Ammon's horn (tissue), 1 donor: ENCODE data around the gene PCDHAC2.

Source experiments
- DNase-seq: peaks from one replicate; pipeline ENCODE4 v3.0.0-alpha.2; 2016; ENCODE audit warnings: low spot score

Gene PCDHAC2

DNA sequence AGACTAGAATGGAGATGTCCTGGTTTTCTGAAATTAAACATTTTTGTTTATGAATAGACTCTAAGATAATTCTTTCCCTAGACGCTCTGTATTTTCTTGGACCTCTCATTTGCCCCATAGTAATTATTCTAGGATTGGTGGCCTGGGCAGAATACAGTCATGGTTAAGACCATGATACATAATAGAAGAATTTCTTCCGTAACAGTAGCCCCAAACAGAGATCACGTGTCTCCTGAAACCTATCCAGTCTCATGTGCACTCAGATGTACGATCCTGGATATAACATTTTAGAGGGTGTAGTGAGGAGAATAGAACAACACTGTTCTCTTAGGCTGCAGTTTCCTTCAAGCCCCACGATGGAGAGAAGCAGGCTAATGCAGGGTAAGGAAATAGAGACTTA lies 22.3 kb downstream of the PCDHAC2 start:
- no peak for DNase-seq

DNA sequence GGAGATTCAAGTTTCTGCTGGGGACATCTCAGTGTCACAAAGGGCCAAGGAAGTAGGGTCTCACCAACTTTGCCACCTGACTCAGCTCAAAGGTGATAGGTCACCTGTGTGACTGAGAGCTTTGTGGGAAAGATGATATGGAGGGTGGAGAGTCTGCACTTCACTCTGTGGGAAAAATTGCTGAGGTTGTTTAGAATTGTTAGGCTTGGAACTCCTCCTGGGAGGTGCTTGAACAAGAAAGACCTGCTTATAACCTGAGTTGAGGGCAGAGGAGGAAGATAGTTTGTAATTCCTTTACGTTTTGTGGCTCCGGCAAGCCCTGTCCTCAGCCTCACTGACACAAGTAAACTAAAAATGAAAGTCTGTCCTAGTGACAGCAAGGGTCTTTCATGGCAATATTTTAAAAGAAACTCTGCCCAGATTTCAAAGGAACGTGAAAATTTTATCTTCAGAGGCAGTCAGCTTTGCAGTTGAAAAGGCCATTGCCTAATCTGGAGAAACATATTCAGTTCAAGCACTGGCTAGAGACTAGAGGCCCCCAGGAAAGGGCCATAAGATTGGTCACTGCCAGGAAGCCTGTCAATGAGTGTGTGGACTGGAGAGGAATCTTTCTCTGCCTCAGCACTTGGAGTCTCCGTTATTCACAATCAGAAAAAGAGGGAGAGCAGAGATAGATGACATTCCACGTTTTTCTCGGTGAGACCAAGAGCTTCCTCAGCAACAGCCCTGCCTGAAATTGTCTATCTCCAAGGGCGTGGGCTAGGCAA lies 23.2 kb downstream of the PCDHAC2 start:
- DNase-seq: no peak

GRCh38 chr5:140992828-140993227 lies 26.6 kb downstream of the PCDHAC2 start:
- no peak for DNase-seq

GRCh38 chr5:140996060-140996459 lies 29.8 kb downstream of the PCDHAC2 start:
- DNase-seq: peak; percentile 31

GRCh38 chr5:140998921-140999410 lies 32.7 kb downstream of the PCDHAC2 start:
- DNase-seq: no peak

- DNase-seq: no peak
Observed at GRCh38 chr5:141001446-141001843, 35.2 kb downstream of the PCDHAC2 start.

GRCh38 chr5:141001844-141002604 lies 35.7 kb downstream of the PCDHAC2 start:
- DNase-seq: peak; percentile 27

DNA sequence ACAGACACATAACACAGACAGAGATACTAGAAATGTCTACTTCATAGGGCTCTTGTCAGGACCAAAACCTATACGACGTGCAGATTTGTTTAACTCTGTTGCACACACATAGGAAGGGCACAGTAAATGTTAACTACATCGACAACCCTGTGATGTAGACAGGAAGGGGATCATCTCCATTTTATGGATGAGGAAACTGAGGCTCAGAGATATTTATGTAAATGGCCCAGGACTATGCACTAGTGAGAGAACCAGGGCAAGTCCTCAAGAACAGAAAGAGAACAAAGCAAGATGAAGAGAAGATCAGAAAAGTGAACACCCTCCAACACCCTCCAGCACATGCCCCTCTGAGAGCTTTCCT lies 36.3 kb downstream of the PCDHAC2 start:
- DNase-seq: no peak

DNA sequence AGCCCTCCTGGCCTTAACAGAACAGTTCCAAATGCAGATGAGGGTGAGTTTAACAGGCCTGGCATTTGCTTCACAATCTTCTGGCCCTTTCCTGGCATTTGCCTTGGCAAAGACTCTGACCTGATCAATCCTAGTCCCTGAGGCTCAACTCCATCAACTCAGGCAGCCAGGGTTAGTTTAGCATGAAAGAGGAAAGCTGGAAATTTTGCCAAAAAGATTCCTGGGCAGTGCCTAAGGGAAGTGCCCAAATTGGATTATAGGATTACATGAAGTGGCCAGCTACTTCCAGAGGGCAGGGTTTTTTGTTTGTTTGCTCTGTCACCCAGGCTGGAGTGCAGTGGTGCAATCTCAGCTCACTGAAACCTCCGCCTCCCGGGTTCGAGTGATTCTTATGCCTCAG lies 36.8 kb downstream of the PCDHAC2 start:
- DNase-seq: no peak

- DNase-seq: no peak
Observed at GRCh38 chr5:141003791-141004611, 37.7 kb downstream of the PCDHAC2 start.

DNA sequence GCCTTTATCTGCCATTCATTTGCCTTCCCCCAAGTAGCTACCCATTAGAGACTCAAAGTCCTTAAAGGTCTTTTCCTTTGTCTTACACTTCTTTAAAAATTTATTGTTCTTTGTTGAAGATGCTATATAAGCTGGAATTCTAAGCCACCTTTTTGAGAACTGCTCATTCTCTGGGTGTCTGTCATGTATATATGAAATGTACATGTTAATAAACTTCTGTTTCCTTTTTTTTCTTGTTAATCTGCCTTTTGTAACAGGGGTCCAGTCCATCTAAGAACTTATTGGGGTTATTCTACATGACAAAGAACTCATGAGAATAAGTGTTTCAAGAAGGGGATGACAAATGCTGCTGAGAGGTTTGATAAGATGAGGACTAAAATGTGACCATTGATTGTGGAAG lies 41.5 kb downstream of the PCDHAC2 start:
- no peak for DNase-seq

DNA sequence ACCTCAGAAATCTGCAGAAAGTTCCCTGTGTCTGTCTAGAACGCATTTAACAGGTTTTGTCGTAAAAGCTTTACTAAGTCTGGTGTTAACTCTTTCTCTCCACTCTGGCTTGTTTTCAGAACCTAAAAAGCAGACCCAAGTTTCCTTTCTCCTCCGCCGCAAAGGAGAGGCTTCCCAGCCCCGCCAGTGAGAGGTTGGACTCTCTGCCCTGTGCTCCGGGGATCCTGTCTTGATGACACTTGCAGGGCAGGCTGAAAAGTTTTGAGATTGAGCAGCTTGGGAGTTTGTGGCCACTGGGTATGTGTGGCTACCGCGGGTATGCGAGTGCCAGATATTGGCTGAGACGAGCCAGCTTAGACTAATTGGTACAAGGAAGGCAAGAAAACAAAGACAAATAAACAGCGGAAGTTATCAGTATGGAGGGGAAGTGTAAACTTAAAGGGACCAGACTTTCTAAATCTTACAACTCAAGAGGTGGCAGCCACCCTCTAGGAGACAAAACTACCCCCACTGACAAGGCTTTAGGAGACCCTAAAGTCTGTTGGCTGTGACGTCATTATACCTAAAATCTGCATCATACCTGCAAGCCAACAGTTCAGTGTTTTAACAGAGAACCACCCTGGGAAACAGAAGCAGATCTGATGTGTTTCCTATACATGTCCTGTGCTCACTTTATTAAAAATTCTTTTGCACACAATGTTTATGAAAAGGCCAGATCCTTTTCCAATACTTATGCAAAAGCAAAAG lies 43.9 kb downstream of the PCDHAC2 start:
- DNase-seq: no peak

DNA sequence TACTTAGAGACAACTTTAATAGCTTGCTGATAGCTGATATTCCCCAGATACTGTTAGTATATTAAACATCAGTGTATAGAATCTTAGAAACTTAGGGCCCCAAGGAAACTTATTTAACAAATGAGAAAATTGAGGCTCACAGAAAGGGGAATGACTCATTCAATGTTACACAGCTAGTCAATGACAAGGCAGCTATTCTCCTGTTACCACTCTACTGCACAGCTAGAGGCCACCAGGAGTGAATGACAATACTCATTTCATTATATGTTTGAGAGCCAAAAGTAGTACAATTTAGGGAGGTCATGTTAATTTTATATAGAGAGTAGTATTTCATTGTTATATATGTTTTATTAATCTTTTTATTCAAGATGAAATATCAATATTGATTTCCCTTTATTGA lies 51.7 kb downstream of the PCDHAC2 start:
- no peak for DNase-seq
